ENCODE measurements around the gene ADAMTS17. TPM values are rescaled to one million over a fixed set of nuclear protein-coding genes. Genes with fewer than 3 reads are reported as not detected.

Gene ADAMTS17
- total RNA-seq, 1 experiment from 2014 or later: 1.8 TPM

- no peak overlapping the region for H3K4me3 Mint-ChIP-seq
- peaks cover 14% of the 10 kb centered on the region for H3K4me1 Mint-ChIP-seq
- H3K27me3 Mint-ChIP-seq (ENCODE audit: low read depth): no peaks in the 10 kb centered on the region; the same call in 1 of the 2 replicates
- DNase-seq (ENCODE audit: low spot score): no peak
- ChIA-PET CTCF (no interaction called here), POLR2A (no interaction called here)
- ATAC-seq: no peak
- H3K27ac Mint-ChIP-seq: no peak overlapping the region
- no peak for TF ChIP-seq ZSCAN18 (CRISPR knock-in tag; IDR thresholded peaks at IDR 0.05)
- TF ChIP-seq KAT7 (CRISPR knock-in tag; IDR thresholded peaks at IDR 0.05; ENCODE audit: borderline replicate concordance): no peak
- no peak for TF ChIP-seq ZNF232 (CRISPR knock-in tag; IDR thresholded peaks at IDR 0.05)
- TF ChIP-seq E2F1 (CRISPR knock-in tag; IDR thresholded peaks at IDR 0.05): no peak
- no peak for TF ChIP-seq GTF2I (CRISPR knock-in tag; conservative IDR thresholded peaks at IDR 0.05)
- TF ChIP-seq ERG (CRISPR knock-in tag; IDR thresholded peaks at IDR 0.05): no peak
- TF ChIP-seq ZNF671 (CRISPR knock-in tag; IDR thresholded peaks at IDR 0.05): no peak
- no peak for TF ChIP-seq IRF1 (CRISPR knock-in tag; IDR thresholded peaks at IDR 0.05)
- TF ChIP-seq ZNF281 (CRISPR knock-in tag; IDR thresholded peaks at IDR 0.05): no peak
- no peak for TF ChIP-seq ZNF219 (CRISPR knock-in tag; IDR thresholded peaks at IDR 0.05; ENCODE audit: borderline replicate concordance)
- no peak for TF ChIP-seq STAT6 (CRISPR knock-in tag; conservative IDR thresholded peaks at IDR 0.05; ENCODE audit: low read depth)
- no peak for TF ChIP-seq ZBTB43 (CRISPR knock-in tag; IDR thresholded peaks at IDR 0.05)
- no peak for TF ChIP-seq FOXP1 (CRISPR knock-in tag; IDR thresholded peaks at IDR 0.05; ENCODE audit: borderline replicate concordance)
- H3K36me3 Mint-ChIP-seq: no peaks in the 10 kb centered on the region
- H3K9me3 Mint-ChIP-seq: no peaks in the 10 kb centered on the region
Measured at GRCh38 chr15:100112061-100112420, 229.7 kb downstream of the ADAMTS17 start.
